Measurements from ENCODE around the gene HPSE2. TPM values are rescaled to one million over a fixed set of nuclear protein-coding genes. Genes with fewer than 3 reads are reported as not detected.

The HPSE2 gene
- total RNA-seq, 1 experiment from 2014 or later, result 0.05 TPM

DNA sequence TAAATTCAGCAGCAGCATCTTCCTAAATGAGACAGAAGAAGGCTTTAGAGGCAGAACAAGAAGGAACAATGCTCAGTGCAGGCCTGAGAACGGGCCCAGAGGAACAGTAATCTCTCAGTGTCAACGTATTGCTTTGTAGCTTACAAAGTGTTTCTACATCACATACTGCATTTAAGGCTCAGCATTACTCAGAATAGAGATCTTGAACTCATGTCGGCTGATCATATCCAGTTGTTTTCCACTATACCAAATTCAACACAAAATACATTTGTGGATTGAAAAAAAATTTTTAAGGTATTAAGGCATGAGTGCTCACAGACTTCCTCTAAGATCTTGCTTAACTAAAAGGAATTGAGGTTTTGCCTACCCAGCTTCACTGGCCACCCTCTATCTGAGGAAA lies 325.1 kb downstream of the HPSE2 start (continued):
- TF ChIP-seq TCF7L2 (IDR thresholded peaks at IDR 0.05; ENCODE audit: borderline replicate concordance, extremely low read depth, insufficient read depth, insufficient read length) (no peak), ELF1 (IDR thresholded peaks at IDR 0.05; ENCODE audit: borderline replicate concordance, low read depth) (no peak), RAD21 (IDR thresholded peaks at IDR 0.05; ENCODE audit: low read depth) (no peak)

GRCh38 chr10:98910048-98910447 lies 325.6 kb downstream of the HPSE2 start:
- Histone ChIP-seq H4K20me1 (ENCODE audit: insufficient read depth) (no peaks in the 10 kb centered on the region), H3K4me2 (ENCODE audit: low read length) (no peak overlapping the region), H3K27ac (ENCODE audit: low read depth, low read length) (no peak overlapping the region), H3K9me2 (ENCODE audit: insufficient read depth) (no peaks in the 10 kb centered on the region), H3K9ac (ENCODE audit: low read length) (no peak overlapping the region), H3K4me1 (ENCODE audit: control insufficient read depth in 1 of 2, insufficient read depth in 2 of 2, low read length in 2 of 2) (no peaks in the 10 kb centered on the region), H3K36me3 (ENCODE audit: control insufficient read depth in 1 of 2, insufficient read depth in 2 of 2, low read length in 2 of 2) (no peaks in the 10 kb centered on the region), H3K9me3 (ENCODE audit: control insufficient read depth in 1 of 2, insufficient read depth in 1 of 2, low read depth in 1 of 2, low read length in 2 of 2) (no peaks in the 10 kb centered on the region), H3K79me2 (ENCODE audit: insufficient read depth, low read length) (no peaks in the 10 kb centered on the region), H3K4me3 (replicated peaks in 1 of 2; ENCODE audit: low read depth in 1 of 2, low read length in 2 of 2) (no peak overlapping the region), H3K27me3 (ENCODE audit: insufficient read depth, low read length) (peaks cover 33% of the 10 kb centered on the region), H2AFZ (ENCODE audit: low read depth, low read length, poor library complexity, severe bottlenecking) (no peak overlapping the region)
- TF ChIP-seq POLR2A (IDR thresholded peaks at IDR 0.05; ENCODE audit: borderline replicate concordance, extremely low read depth, insufficient read depth, insufficient read length), result no peak
- no peak for TF ChIP-seq RAD21 (IDR thresholded peaks at IDR 0.05; ENCODE audit: low read depth)
- TF ChIP-seq EZH2phosphoT487 (IDR thresholded peaks at IDR 0.05; ENCODE audit: borderline replicate concordance), result no peak
- TF ChIP-seq ELF1 (IDR thresholded peaks at IDR 0.05; ENCODE audit: borderline replicate concordance, low read depth), result no peak
- TF ChIP-seq SP1 (IDR thresholded peaks at IDR 0.05; ENCODE audit: low read depth), result no peak
- TF ChIP-seq SIN3A (IDR thresholded peaks at IDR 0.05; ENCODE audit: low read depth), result no peak
- no peak for TF ChIP-seq CBX3 (IDR thresholded peaks at IDR 0.05; ENCODE audit: low read depth)
- no peak for TF ChIP-seq CEBPB (IDR thresholded peaks at IDR 0.05; ENCODE audit: low read depth)
- no peak for TF ChIP-seq YY1 (IDR thresholded peaks at IDR 0.05; ENCODE audit: extremely low read depth, insufficient replicate concordance, low read depth, low read length)
- TF ChIP-seq FOSL1 (IDR thresholded peaks at IDR 0.05; ENCODE audit: low read depth), result no peak
- TF ChIP-seq TCF7L2 (IDR thresholded peaks at IDR 0.05; ENCODE audit: borderline replicate concordance, extremely low read depth, insufficient read depth, insufficient read length), result no peak
- no peak for TF ChIP-seq EGR1 (IDR thresholded peaks at IDR 0.05; ENCODE audit: low read depth)
- CTCF ChIA-PET, result no interaction called here
- no peak for DNase-seq (ENCODE audit: low read depth, low spot score)
- BruUV-seq (replicated peaks), result no TSS peak
- intact Hi-C loops (cut with micrococcal nuclease), result no loop called here
- POLR2A ChIA-PET, result no interaction called here
- no peak for ATAC-seq
- RAD21 ChIA-PET (ENCODE audit: low non-redundant PET in 1 of 2, low total read pairs in 2 of 2, uncharacterized antibody in 2 of 2, unreplicated experiment in 2 of 2), result no interaction called here

All from HCT116 (cell line).